Liver (tissue), 9 donors: ENCODE data around the gene PFN1. TPM values are rescaled to one million over a fixed set of nuclear protein-coding genes. Genes with fewer than 3 reads are reported as not detected.

Experiments used
- DNase-seq: peaks from one replicate; pipeline ENCODE4 v3.0.0-alpha.2; 2017; ENCODE audit warnings: low spot score
- H3K27ac ChIP-seq, 2 donors: one replicate each; pipeline ENCODE4 v1.7.0; 2013; ENCODE audit warnings: inconsistent platforms in 2 of 2, low read length in 2 of 2, control low read depth in 1 of 2, low read depth in 1 of 2, mild to moderate bottlenecking in 1 of 2
- H3K27me3 ChIP-seq, 4 donors: one replicate each; pipeline versions ENCODE4 v1.6.1 to v1.7.0; 2013; ENCODE audit warnings: low read length in 3 of 4, inconsistent platforms in 1 of 4, mild to moderate bottlenecking in 1 of 4, moderate library complexity in 1 of 4; ENCODE audit not compliant: control insufficient read depth in 4 of 4, insufficient read depth in 4 of 4
- H3K36me3 ChIP-seq, 4 donors: one replicate each; pipeline versions ENCODE4 v1.6.1 to v1.7.0; 2013; ENCODE audit warnings: low read length in 3 of 4, mild to moderate bottlenecking in 3 of 4, low read depth in 1 of 4, moderate library complexity in 1 of 4; ENCODE audit not compliant: control insufficient read depth in 4 of 4, insufficient read depth in 3 of 4
- H3K4me1 ChIP-seq, 4 donors: one replicate each; pipeline versions ENCODE4 v1.6.1 to v1.7.0; 2013; ENCODE audit warnings: low read length in 3 of 4, mild to moderate bottlenecking in 3 of 4, moderate library complexity in 1 of 4; ENCODE audit not compliant: control insufficient read depth in 4 of 4, insufficient read depth in 4 of 4
- H3K4me3 ChIP-seq, 3 donors: one replicate each; pipeline versions ENCODE4 v1.6.1 to v1.7.0; 2013; ENCODE audit warnings: low read length in 3 of 3, control low read depth in 1 of 3, low read depth in 1 of 3, mild to moderate bottlenecking in 1 of 3
- H3K9ac ChIP-seq, 2 donors: one replicate each; pipeline ENCODE4 v1.7.0; 2013; ENCODE audit warnings: low read length in 2 of 2, mild to moderate bottlenecking in 2 of 2, moderate library complexity in 2 of 2, control low read depth in 1 of 2, low read depth in 1 of 2
- H3K9me3 ChIP-seq, 4 donors: one replicate each; pipeline versions ENCODE4 v1.6.1 to v1.7.0; 2013; ENCODE audit warnings: low read length in 3 of 4; ENCODE audit not compliant: control insufficient read depth in 4 of 4
- EGR1 ChIP-seq, 2 donors: IDR thresholded peaks; 2 replicates each; pipeline ENCODE4 v1.6.1; 2016 to 2018; ENCODE audit warnings: antibody characterized with exemption in 2 of 2, low read depth in 2 of 2
- FOXA2 ChIP-seq: IDR thresholded peaks from 2 replicates; pipeline ENCODE4 v1.6.1; 2016; ENCODE audit warnings: antibody characterized with exemption
- GABPA ChIP-seq, 2 donors: IDR thresholded peaks in 1 of 2; conservative IDR thresholded peaks in 1 of 2; 2 replicates each; pipeline ENCODE4 v1.6.1; 2016; ENCODE audit warnings: antibody characterized with exemption in 2 of 2, mild to moderate bottlenecking in 1 of 2, moderate library complexity in 1 of 2
- HNF4A ChIP-seq, 2 donors: conservative IDR thresholded peaks; 2 replicates each; pipeline ENCODE4 v1.6.1; 2016; ENCODE audit warnings: antibody characterized with exemption in 2 of 2, mild to moderate bottlenecking in 2 of 2
- HNF4G ChIP-seq: IDR thresholded peaks from 2 replicates; pipeline ENCODE4 v1.6.1; 2016; ENCODE audit warnings: antibody characterized with exemption
- JUND ChIP-seq, 2 donors: IDR thresholded peaks; 2 replicates each; pipeline ENCODE4 v1.6.1; 2016; ENCODE audit warnings: antibody characterized with exemption in 2 of 2
- NR2F2 ChIP-seq: IDR thresholded peaks from 2 replicates; pipeline ENCODE4 v1.6.1; 2016; ENCODE audit warnings: antibody characterized with exemption
- RXRA ChIP-seq, 2 donors: IDR thresholded peaks; 2 replicates each; pipeline ENCODE4 v1.6.1; 2017 to 2018; ENCODE audit warnings: antibody characterized with exemption in 2 of 2, mild to moderate bottlenecking in 1 of 2
- SP1 ChIP-seq: IDR thresholded peaks from 2 replicates; pipeline ENCODE4 v1.6.1; 2018; ENCODE audit warnings: antibody characterized with exemption, mild to moderate bottlenecking
- TAF1 ChIP-seq: conservative IDR thresholded peaks from 2 replicates; pipeline ENCODE4 v1.6.1; 2016; ENCODE audit warnings: antibody characterized with exemption, mild to moderate bottlenecking
- YY1 ChIP-seq: IDR thresholded peaks from 2 replicates; pipeline ENCODE4 v1.6.1; 2016; ENCODE audit warnings: antibody characterized with exemption, mild to moderate bottlenecking
- WGBS: extraction: QIAGEN DNeasy Blood & Tissue Kit; methylation state at CpG from one replicate; pipeline ENCODE4 v1.1.7; 2013; 5-methylcytosine and 5-hydroxymethylcytosine counted together
- polyA plus RNA-seq, 2 donors: library from polyadenylated mRNA; stranded (reverse) in 1 of 2; unstranded in 1 of 2; fragments of 200-250 nt in 1 of 2; fragments of >200 nt in 1 of 2; fragmentation: Nextera tagmentation in 1 of 2; extraction: Ambion mirVana in 1 of 2; gene quantifications; one replicate each; pipeline versions ENCODE4 v1.2.1 to v1.2.3, GENCODE V29; 2013 to 2015
- total RNA-seq, 2 donors: library from RNA; depleted of rRNA; stranded (reverse); fragments of >200 nt; gene quantifications; one replicate each; pipeline ENCODE4 v1.2.3, GENCODE V29; 2014
- TF ChIP-seq, protein P1 (sequence below): IDR thresholded peaks from 2 replicates; pipeline ENCODE4 v1.6.1; 2016; ENCODE audit warnings: antibody characterized with exemption
- TF ChIP-seq, protein P2 (sequence below): IDR thresholded peaks from 2 replicates; pipeline ENCODE4 v1.6.1; 2016; ENCODE audit warnings: antibody characterized with exemption, mild to moderate bottlenecking
- donor health status: healthy.
- donor health status: healthy.
- donor health status: healthy.
- donor health status: healthy.
- donor health status: healthy.

Gene PFN1
- total and polyA plus RNA-seq, 4 donors = 150 to 672 (median 580) TPM

- Histone ChIP-seq H3K27ac (no peak overlapping the region), H3K27me3 (no peaks in the 10 kb centered on the region), H3K9ac (no peak overlapping the region), H3K4me1 (peaks cover 6 to 49% (median 26%) of the 10 kb centered on the region in 4 donors), H3K9me3 (no peaks in the 10 kb centered on the region), H3K4me3 (no peak overlapping the region), H3K36me3 (peaks cover 3 to 40% (median 11%) of the 10 kb centered on the region in 4 donors)
- DNase-seq = no peak
- TF ChIP-seq NR2F2 (no peak), FOXA2 (no peak), HNF4A (conservative IDR thresholded peaks at IDR 0.05) (no peak), RXRA (IDR thresholded peaks at IDR 0.05) (no peak), YY1 (no peak)
- TF ChIP-seq, protein P1, sequence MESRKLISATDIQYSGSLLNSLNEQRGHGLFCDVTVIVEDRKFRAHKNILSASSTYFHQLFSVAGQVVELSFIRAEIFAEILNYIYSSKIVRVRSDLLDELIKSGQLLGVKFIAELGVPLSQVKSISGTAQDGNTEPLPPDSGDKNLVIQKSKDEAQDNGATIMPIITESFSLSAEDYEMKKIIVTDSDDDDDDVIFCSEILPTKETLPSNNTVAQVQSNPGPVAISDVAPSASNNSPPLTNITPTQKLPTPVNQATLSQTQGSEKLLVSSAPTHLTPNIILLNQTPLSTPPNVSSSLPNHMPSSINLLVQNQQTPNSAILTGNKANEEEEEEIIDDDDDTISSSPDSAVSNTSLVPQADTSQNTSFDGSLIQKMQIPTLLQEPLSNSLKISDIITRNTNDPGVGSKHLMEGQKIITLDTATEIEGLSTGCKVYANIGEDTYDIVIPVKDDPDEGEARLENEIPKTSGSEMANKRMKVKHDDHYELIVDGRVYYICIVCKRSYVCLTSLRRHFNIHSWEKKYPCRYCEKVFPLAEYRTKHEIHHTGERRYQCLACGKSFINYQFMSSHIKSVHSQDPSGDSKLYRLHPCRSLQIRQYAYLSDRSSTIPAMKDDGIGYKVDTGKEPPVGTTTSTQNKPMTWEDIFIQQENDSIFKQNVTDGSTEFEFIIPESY = no peak
- TF ChIP-seq, protein P2, sequence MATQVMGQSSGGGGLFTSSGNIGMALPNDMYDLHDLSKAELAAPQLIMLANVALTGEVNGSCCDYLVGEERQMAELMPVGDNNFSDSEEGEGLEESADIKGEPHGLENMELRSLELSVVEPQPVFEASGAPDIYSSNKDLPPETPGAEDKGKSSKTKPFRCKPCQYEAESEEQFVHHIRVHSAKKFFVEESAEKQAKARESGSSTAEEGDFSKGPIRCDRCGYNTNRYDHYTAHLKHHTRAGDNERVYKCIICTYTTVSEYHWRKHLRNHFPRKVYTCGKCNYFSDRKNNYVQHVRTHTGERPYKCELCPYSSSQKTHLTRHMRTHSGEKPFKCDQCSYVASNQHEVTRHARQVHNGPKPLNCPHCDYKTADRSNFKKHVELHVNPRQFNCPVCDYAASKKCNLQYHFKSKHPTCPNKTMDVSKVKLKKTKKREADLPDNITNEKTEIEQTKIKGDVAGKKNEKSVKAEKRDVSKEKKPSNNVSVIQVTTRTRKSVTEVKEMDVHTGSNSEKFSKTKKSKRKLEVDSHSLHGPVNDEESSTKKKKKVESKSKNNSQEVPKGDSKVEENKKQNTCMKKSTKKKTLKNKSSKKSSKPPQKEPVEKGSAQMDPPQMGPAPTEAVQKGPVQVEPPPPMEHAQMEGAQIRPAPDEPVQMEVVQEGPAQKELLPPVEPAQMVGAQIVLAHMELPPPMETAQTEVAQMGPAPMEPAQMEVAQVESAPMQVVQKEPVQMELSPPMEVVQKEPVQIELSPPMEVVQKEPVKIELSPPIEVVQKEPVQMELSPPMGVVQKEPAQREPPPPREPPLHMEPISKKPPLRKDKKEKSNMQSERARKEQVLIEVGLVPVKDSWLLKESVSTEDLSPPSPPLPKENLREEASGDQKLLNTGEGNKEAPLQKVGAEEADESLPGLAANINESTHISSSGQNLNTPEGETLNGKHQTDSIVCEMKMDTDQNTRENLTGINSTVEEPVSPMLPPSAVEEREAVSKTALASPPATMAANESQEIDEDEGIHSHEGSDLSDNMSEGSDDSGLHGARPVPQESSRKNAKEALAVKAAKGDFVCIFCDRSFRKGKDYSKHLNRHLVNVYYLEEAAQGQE = no peak
- 96% methylated on average over 27 of the region's 27 CpGs for whole genome bisulfite sequencing
Measured at GRCh38 chr17:4896332-4897197, 51.8 kb downstream of the PFN1 start.

DNA sequence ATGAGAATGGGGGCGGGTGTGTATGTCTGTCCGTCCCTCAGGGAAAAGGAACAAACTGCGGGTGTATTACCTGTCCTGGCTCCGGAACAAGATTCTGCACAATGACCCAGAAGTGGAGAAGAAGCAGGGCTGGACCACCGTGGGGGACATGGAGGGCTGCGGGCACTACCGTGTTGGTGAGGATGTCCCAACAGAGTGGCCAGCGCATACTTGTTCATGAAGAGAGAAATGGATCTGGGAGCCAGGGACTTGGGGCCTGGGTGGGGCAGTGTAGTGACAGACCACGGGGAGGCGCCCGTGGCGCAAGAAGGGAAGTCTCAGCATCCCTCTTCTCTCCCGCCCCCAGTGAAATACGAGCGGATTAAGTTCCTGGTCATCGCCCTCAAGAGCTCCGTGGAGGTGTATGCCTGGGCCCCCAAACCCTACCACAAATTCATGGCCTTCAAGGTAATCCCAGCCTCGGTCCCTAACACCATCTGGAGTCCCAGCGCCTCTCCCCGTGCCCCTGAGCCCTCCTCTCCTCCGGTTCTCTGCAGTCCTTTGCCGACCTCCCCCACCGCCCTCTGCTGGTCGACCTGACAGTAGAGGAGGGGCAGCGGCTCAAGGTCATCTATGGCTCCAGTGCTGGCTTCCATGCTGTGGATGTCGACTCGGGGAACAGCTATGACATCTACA lies 52.5 kb downstream of the PFN1 start:
- TF ChIP-seq FOXA2 (no peak), HNF4G (no peak), RXRA (IDR thresholded peaks at IDR 0.05) (no peak), GABPA (IDR thresholded peaks at IDR 0.05 in 1 of 2, conservative IDR thresholded peaks at IDR 0.05 in 1 of 2) (no peak), TAF1 (no peak), JUND (IDR thresholded peaks at IDR 0.05) (no peak), SP1 (no peak), NR2F2 (no peak), EGR1 (IDR thresholded peaks at IDR 0.05; ENCODE audit: low read depth in 2 of 2) (no peak), HNF4A (conservative IDR thresholded peaks at IDR 0.05) (no peak), YY1 (no peak)
- TF ChIP-seq, protein P1 = no peak
- TF ChIP-seq, protein P2 = no peak
- DNase-seq = no peak
- Histone ChIP-seq H3K9ac (no peak overlapping the region), H3K27ac (no peak overlapping the region), H3K9me3 (no peaks in the 10 kb centered on the region), H3K27me3 (no peaks in the 10 kb centered on the region), H3K4me3 (no peak overlapping the region), H3K36me3 (peaks cover 8 to 48% (median 15%) of the 10 kb centered on the region in 4 donors), H3K4me1 (peaks cover 4 to 49% (median 26%) of the 10 kb centered on the region in 4 donors)
- WGBS = 88% methylated on average over 27 of the region's 27 CpGs
